GM12878 (cell line): ENCODE results near the gene MESP2. TPM values are rescaled to one million over a fixed set of nuclear protein-coding genes. Genes with fewer than 3 reads are reported as not detected.

Experiments used
- ATAC-seq: fragments of 200-7000 bp; cut with Tn5 transposase; 3 replicates; pipeline ENCODE4 v1.9.1; 2020; ENCODE audit warnings: mild to moderate bottlenecking, moderate library complexity
- BruUV-seq: library from RNA; stranded (reverse); fragments of 400-500 nt; replicated peaks from 2 replicates; lab custom pipeline; 2021; lab: Mats Ljungman, UMichigan
- CTCF ChIA-PET: fragments of 300-600 bp; sonication (Branson Sonifier 250); formaldehyde crosslinking; extraction: SDS; loops from one replicate; lab custom pipeline; 2021; ENCODE audit warnings: inconsistent platforms; lab: Yijun Ruan, JAX
- POLR2A ChIA-PET: fragments of 350-600 bp; formaldehyde crosslinking; extraction: SDS; loops from one replicate; lab custom pipeline; 2021; ENCODE audit warnings: inconsistent platforms; lab: Charles Lee
- RAD21 ChIA-PET: fragments of 300-600 bp; sonication (Branson Sonifier 250); formaldehyde crosslinking; loops from one replicate; lab custom pipeline; 2023; ENCODE audit warnings: antibody characterized with exemption; ENCODE audit not compliant: unreplicated experiment; lab: Charles Lee
- SMC1A ChIA-PET: fragments of 300-600 bp; sonication (Branson Sonifier 250); formaldehyde crosslinking; loops from one replicate; lab custom pipeline; 2023; ENCODE audit not compliant: unreplicated experiment, uncharacterized antibody; lab: Charles Lee
- DNase-seq: peaks from one replicate; pipeline ENCODE4 v3.0.0-alpha.2; 2011; ENCODE audit warnings: low read depth, low spot score
- FAIRE-seq: peaks from 3 replicates; lab custom pipeline; 2011; peaks lifted over from hg19 to GRCh38; lab: Jason Lieb, UNC
- H2AFZ ChIP-seq: 2 replicates; pipeline ENCODE4 v1.6.0; 2011; ENCODE audit warnings: low read depth, low read length, control low read depth; ENCODE audit not compliant: control insufficient read depth
- H3K27ac ChIP-seq: 2 replicates; pipeline ENCODE4 v1.5.1; 2011; ENCODE audit warnings: control low read depth; ENCODE audit not compliant: control insufficient read depth, insufficient read depth
- H3K27me3 ChIP-seq, 2 experiments: replicated peaks in 1 of 2; 2 replicates each; pipeline versions ENCODE4 v1.6.0 to v1.6.1; 2011; ENCODE audit warnings: low read length in 1 of 2; ENCODE audit not compliant: control insufficient read depth in 2 of 2, insufficient read depth in 2 of 2
- H3K36me3 ChIP-seq, 2 experiments: 2 replicates each; pipeline ENCODE4 v1.5.1; 2011; ENCODE audit warnings: low read length in 1 of 2; ENCODE audit not compliant: control insufficient read depth in 2 of 2, insufficient read depth in 2 of 2
- H3K4me1 ChIP-seq: 2 replicates; pipeline ENCODE4 v1.6.1; 2011; ENCODE audit warnings: mild to moderate bottlenecking, low read length, moderate library complexity, mixed read lengths; ENCODE audit not compliant: control insufficient read depth, insufficient read depth
- H3K4me2 ChIP-seq: 2 replicates; pipeline ENCODE4 v1.6.0; 2011; ENCODE audit warnings: control low read depth; ENCODE audit not compliant: control insufficient read depth, insufficient read depth
- H3K4me3 ChIP-seq: fragments of 200-600 bp; sonication (generic); 2 replicates; pipeline ENCODE4 v1.5.1; 2016
- H3K79me2 ChIP-seq: 2 replicates; pipeline ENCODE4 v1.6.0; 2011; ENCODE audit warnings: low read length; ENCODE audit not compliant: control insufficient read depth, insufficient read depth
- H3K9ac ChIP-seq: 2 replicates; pipeline ENCODE4 v1.8.0; 2011; ENCODE audit warnings: low read length, control low read depth, mixed read lengths; ENCODE audit not compliant: control insufficient read depth, insufficient read depth
- H3K9me3 ChIP-seq: replicated peaks from 3 replicates; pipeline ENCODE4 v1.5.1; 2011; ENCODE audit warnings: mild to moderate bottlenecking, low read length; ENCODE audit not compliant: control insufficient read depth, insufficient read depth
- H4K20me1 ChIP-seq: 2 replicates; pipeline ENCODE4 v1.6.0; 2011; ENCODE audit not compliant: control insufficient read depth, insufficient read depth
- BHLHE40 ChIP-seq, 2 experiments: fragments of 450-650 bp in 1 of 2; IDR thresholded peaks; 2 replicates each; pipeline ENCODE4 v1.6.1; 2011 to 2017; ENCODE audit warnings: low read depth in 2 of 2, borderline replicate concordance in 1 of 2, improper control_type of control experiment in 1 of 2, low read length in 1 of 2, mild to moderate bottlenecking in 1 of 2
- CBX5 ChIP-seq: sonication (generic); IDR thresholded peaks from 2 replicates; pipeline ENCODE4 v1.6.1; 2016; ENCODE audit warnings: low read depth, moderate library complexity, mild to moderate bottlenecking, inconsistent platforms
- GABPA ChIP-seq: IDR thresholded peaks from 2 replicates; pipeline ENCODE4 v1.6.1; 2014; ENCODE audit warnings: antibody characterized with exemption, low read depth, mild to moderate bottlenecking, inconsistent platforms
- HCFC1 ChIP-seq: fragments of 150-350 bp; IDR thresholded peaks from 2 replicates; pipeline ENCODE4 v1.6.1; 2014; ENCODE audit warnings: low read length
- IRF4 ChIP-seq: IDR thresholded peaks from 2 replicates; pipeline ENCODE4 v1.6.1; 2011; ENCODE audit warnings: low read depth, low read length
- MYC ChIP-seq: IDR thresholded peaks from 2 replicates; pipeline ENCODE4 v1.6.1; 2011; ENCODE audit warnings: mild to moderate bottlenecking, low read length, moderate library complexity, inconsistent platforms; ENCODE audit not compliant: insufficient read depth, insufficient replicate concordance, insufficient read length, severe bottlenecking
- PML ChIP-seq: IDR thresholded peaks from 2 replicates; pipeline ENCODE4 v1.6.1; 2012; ENCODE audit warnings: low read length, inconsistent platforms
- POU2F2 ChIP-seq: IDR thresholded peaks from 3 replicates; pipeline ENCODE4 v1.6.1; 2011; ENCODE audit warnings: low read depth, mild to moderate bottlenecking, low read length, borderline replicate concordance
- SREBF2 ChIP-seq: IDR thresholded peaks from 2 replicates; pipeline ENCODE4 v1.6.1; 2012; ENCODE audit warnings: mild to moderate bottlenecking, low read length
- TCF7 ChIP-seq: IDR thresholded peaks from 2 replicates; pipeline ENCODE4 v1.6.1; 2014; ENCODE audit warnings: antibody characterized with exemption, borderline replicate concordance
- YBX1 ChIP-seq: fragments of 450-650 bp; IDR thresholded peaks from 2 replicates; pipeline ENCODE4 v1.6.1; 2016; ENCODE audit warnings: antibody characterized with exemption
- YY1 ChIP-seq: IDR thresholded peaks from 2 replicates; pipeline ENCODE4 v1.6.1; 2011; ENCODE audit warnings: low read depth, mild to moderate bottlenecking, low read length
- ZNF24 ChIP-seq: fragments of 450-650 bp; IDR thresholded peaks from 2 replicates; pipeline ENCODE4 v1.6.1; 2017; ENCODE audit warnings: antibody characterized with exemption, mild to moderate bottlenecking
- WGBS: methylation state at CpG from one replicate; pipeline ENCODE4 v1.1.6; 2016; ENCODE audit warnings: low lambda C conversion rate; ENCODE audit not compliant: insufficient replicate concordance, insufficient coverage; ENCODE audit errors: missing lambda C conversion rate; 5-methylcytosine and 5-hydroxymethylcytosine counted together
- in situ Hi-C: fragments of 300-500 bp; cut with MboI; formaldehyde crosslinking; loops from 9 replicates; pipeline ENCODE4 v1.14.3; 2018; ENCODE audit warnings: mixed read lengths
- intact Hi-C: fragments of 100-400 bp; cut with micrococcal nuclease; formaldehyde crosslinking; loops from one replicate; pipeline ENCODE4 v1.14.2; 2022; ENCODE audit not compliant: unreplicated experiment
- polyA plus RNA-seq, 11 experiments: library from polyadenylated mRNA; depleted of rRNA in 4 of 11; unstranded in 6 of 11; stranded (reverse) in 5 of 11; fragments of >200 nt; fragmentation: Nextera tagmentation in 4 of 11; fragmentation: Illumina TruSeq in 1 of 11; extraction: Ambion mirVana in 4 of 11; extraction: Trizol in 1 of 11; gene quantifications; 1 replicate in 1 of 11; 2 replicates in 10 of 11; pipeline versions ENCODE4 v1.2.1 to v1.2.3, GENCODE V29; 2011 to 2016; ENCODE audit warnings: inconsistent platforms in 2 of 11, missing spikeins in 2 of 11, low read depth in 1 of 11
- total RNA-seq, 4 experiments: library from RNA; depleted of rRNA in 3 of 4; stranded (reverse); fragments of >200 nt in 3 of 4; fragmentation: Illumina TruSeq in 1 of 4; extraction: Trizol in 1 of 4; gene quantifications; 2 replicates each; pipeline versions ENCODE4 v1.2.1 to v1.2.3, GENCODE V29; 2013 to 2021
- TF ChIP-seq, protein P1 (sequence below): IDR thresholded peaks from 2 replicates; pipeline ENCODE4 v1.6.1; 2011; ENCODE audit warnings: mild to moderate bottlenecking, low read depth, low read length, moderate library complexity; ENCODE audit not compliant: insufficient replicate concordance

Gene MESP2
- total and polyA plus RNA-seq, 10 of the 15 experiments (the other 5 are each of a cell fraction or from before 2014, with no cell fraction given) = 0.04 TPM; not detected in 9

DNA sequence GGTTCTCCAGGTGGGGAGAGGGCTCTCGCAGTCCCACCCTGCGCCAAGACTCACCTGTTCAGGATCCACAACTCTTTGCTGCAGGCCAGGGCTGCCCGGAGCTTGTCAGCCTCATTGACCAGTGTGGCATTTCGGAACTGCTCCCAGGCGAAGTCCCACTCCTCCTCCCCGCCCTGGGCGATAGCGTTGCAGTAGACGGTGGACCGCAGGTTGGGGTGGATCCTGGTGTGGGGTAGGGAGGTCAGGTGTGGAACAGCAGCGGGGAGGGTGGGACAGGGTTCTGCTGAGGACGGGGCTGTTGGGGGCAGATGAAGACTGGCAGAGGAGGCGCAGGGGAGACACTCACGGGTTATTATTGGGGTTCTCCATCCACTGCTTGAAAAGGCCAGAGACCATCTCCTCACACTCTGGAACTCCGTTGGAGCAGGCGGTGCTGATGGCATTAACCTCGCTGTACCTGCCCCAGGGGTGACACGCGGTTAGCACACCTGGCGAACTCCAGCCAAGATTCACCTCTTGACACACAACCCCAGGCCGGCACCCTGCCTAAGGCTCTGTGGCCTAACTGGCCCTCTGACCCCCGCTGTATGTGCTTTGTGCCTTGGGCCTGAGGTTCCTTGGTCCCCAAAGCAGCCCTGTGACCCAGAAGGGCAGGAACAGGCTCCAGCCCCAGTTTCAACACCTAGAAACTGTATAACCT is 16.1 kb downstream of the MESP2 start:
- intact Hi-C loops (no loop called here), in situ Hi-C loops (no loop called here)
- Histone ChIP-seq H4K20me1 (no peaks in the 10 kb centered on the region), H3K27ac (no peak overlapping the region), H3K27me3 (no peaks in the 10 kb centered on the region), H3K79me2 (no peaks in the 10 kb centered on the region), H3K36me3 (no peaks in the 10 kb centered on the region), H3K4me2 (no peak overlapping the region), H3K9me3 (peaks cover 2% of the 10 kb centered on the region; the same call in 2 of the 3 replicates), H3K9ac (no peak overlapping the region), H2AFZ (no peak overlapping the region), H3K4me1 (no peaks in the 10 kb centered on the region), H3K4me3 (no peak overlapping the region)
- ChIA-PET SMC1A (no interaction called here), RAD21 (interaction anchor here (1.2 kb wide), 1 partner anchor 82 kb away, joined by 3 read pairs; no protein-coding TSS in a partner anchor), POLR2A (no interaction called here), CTCF (no interaction called here)
- FAIRE-seq (no peak), ATAC-seq (no peak), DNase-seq (no peak)
- 61% methylated on average over 20 of the region's 22 CpGs for WGBS
- no TSS peak for BruUV-seq
- TF ChIP-seq GABPA (no peak), YY1 (no peak), TCF7 (no peak), IRF4 (no peak), PML (no peak), YBX1 (no peak), POU2F2 (no peak), CBX5 (no peak), MYC (no peak), SREBF2 (no peak), BHLHE40 (IDR thresholded peaks at IDR 0.05; ENCODE audit: borderline replicate concordance in 1 of 2, low read depth in 2 of 2, low read length in 1 of 2) (no peak), ZNF24 (no peak), HCFC1 (no peak)
- TF ChIP-seq, protein P1, sequence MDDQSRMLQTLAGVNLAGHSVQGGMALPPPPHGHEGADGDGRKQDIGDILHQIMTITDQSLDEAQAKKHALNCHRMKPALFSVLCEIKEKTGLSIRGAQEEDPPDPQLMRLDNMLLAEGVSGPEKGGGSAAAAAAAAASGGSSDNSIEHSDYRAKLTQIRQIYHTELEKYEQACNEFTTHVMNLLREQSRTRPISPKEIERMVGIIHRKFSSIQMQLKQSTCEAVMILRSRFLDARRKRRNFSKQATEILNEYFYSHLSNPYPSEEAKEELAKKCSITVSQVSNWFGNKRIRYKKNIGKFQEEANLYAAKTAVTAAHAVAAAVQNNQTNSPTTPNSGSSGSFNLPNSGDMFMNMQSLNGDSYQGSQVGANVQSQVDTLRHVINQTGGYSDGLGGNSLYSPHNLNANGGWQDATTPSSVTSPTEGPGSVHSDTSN = no peak
